WI38 (cell line): ENCODE measurements around the gene ZG16.
"Not testable (repeated sequence)": the region's sequence is repeated elsewhere in the genome, so short reads cannot be mapped to it uniquely, and the experiment has no call there.

ENCODE experiments used
- H3K4me3 ChIP-seq: 2 replicates; pipeline ENCODE4 v1.5.1; 2011; ENCODE audit warnings: low read depth, mild to moderate bottlenecking, control low read depth, low read length
- TF ChIP-seq, protein P1 (sequence below): IDR thresholded peaks from 2 replicates; pipeline ENCODE4 v1.5.1; 2012; ENCODE audit warnings: low read depth, mild to moderate bottlenecking, control low read depth, low read length

Gene ZG16, protein sequence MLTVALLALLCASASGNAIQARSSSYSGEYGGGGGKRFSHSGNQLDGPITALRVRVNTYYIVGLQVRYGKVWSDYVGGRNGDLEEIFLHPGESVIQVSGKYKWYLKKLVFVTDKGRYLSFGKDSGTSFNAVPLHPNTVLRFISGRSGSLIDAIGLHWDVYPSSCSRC

GRCh38 chr16:29777576-29778350 lies at the start of gene ZG16:
TSS of gene ZG16 (plus strand) at chr16:29778256. CDS start at chr16:29779267, 1,011 bp downstream.
- TF ChIP-seq, protein P1, sequence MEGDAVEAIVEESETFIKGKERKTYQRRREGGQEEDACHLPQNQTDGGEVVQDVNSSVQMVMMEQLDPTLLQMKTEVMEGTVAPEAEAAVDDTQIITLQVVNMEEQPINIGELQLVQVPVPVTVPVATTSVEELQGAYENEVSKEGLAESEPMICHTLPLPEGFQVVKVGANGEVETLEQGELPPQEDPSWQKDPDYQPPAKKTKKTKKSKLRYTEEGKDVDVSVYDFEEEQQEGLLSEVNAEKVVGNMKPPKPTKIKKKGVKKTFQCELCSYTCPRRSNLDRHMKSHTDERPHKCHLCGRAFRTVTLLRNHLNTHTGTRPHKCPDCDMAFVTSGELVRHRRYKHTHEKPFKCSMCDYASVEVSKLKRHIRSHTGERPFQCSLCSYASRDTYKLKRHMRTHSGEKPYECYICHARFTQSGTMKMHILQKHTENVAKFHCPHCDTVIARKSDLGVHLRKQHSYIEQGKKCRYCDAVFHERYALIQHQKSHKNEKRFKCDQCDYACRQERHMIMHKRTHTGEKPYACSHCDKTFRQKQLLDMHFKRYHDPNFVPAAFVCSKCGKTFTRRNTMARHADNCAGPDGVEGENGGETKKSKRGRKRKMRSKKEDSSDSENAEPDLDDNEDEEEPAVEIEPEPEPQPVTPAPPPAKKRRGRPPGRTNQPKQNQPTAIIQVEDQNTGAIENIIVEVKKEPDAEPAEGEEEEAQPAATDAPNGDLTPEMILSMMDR = no peak
- no peak within 1 kb of the TSS for H3K4me3 ChIP-seq

DNA sequence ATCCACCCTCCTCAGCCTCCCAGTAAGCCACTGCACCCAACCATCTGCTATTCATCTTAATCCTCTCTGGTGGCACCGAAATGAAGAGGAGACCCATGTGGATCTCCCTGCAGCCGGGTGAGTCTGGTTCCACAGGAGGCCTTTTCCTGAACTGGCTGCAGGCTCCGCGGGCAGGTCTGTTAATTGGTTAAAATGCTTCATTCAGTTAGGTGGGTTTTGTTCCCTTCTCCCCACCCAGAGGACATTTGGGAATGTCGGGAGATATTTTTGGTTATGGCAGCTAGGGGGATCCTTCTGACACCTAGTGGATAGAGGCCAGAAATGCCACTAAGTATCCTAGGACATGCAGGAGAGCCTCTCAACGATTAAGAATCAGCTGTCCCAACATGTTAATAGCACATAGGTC lies 48.9 kb upstream of the ZG16 start:
- no peak overlapping the region for H3K4me3 ChIP-seq
- TF ChIP-seq, protein P1 = peak; percentile 69

DNA sequence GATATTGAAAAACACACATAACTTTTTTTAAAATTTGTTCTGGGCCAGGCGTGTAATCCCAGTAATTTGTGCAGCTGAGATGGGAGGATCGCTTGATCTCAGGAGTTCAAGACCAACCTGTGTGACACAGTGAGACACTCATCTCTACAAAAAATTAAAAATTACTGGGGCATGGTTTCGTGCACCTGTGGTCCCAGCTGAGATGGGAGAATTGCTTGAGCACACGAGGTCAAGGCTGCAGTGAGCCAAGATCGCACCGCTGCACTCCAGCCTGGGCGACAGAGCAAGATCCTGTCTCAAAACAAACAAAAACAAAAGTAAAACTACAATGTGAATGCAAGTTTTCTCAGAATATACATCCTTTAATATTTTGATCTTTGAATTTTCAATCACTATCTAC lies 47.4 kb upstream of the ZG16 start:
- H3K4me3 ChIP-seq = no peak overlapping the region
- TF ChIP-seq, protein P1 = no peak

DNA sequence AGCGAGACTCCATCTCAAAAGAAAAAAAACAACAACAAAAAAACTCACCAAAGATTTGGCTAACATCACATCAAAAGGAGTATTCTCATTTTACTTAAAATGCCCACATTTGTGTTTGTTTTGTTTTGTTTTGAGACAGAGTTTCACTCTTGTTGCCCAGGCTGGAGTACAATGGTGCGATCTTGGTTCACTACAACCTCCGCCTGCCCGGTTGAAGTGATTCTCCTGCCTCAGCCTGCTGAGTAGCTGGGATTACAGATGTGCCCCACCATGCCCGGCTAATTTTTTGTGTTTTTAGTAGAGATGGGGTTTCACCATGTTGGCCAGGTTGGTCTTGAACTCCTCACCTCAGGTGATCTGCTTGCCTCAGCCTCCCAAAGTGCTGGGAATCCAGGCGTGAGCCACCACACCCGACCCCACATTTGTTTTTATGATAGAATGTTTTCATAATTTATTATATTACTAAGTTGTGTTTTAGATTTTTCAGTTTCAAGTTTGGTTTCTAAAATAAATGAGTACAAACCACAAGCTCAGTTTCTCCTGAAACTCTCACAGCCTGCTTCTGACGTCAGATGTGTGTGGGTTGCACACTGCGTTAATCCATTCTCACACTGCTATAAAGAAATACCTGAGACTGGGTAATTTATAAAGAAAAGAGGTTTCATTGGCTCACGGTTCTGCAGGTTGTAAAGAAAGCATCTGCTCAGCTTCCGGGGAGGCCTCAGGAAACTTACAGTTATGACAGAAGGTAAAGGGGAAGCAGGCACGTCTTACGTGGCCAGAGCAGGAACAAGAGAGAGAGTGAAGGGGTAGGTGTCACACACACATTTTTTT lies 46.1 kb upstream of the ZG16 start:
- not testable (repeated sequence) for H3K4me3 ChIP-seq

- no peak overlapping the region for H3K4me3 ChIP-seq
- TF ChIP-seq, protein P1 = no peak
Observed at GRCh38 chr16:29734786-29735185, 43.3 kb upstream of the ZG16 start.

GRCh38 chr16:29736112-29736511 lies 41.9 kb upstream of the ZG16 start:
- TF ChIP-seq, protein P1 = no peak
- no peak overlapping the region for H3K4me3 ChIP-seq

GRCh38 chr16:29736764-29737163 lies 41.3 kb upstream of the ZG16 start:
- TF ChIP-seq, protein P1 = no peak

More at GRCh38 chr16:29736764-29737163, 41.3 kb upstream of the ZG16 start:
- H3K4me3 ChIP-seq = no peak overlapping the region
